ENCODE results near the gene PUM2.

The PUM2 gene

GRCh38 chr2:20205915-20206524 lies 144.6 kb downstream of the PUM2 start:
- in situ Hi-C loops (cut with MboI; ENCODE audit: low sequenced_read_pairs): no loop called here

- in situ Hi-C loops (cut with MboI; ENCODE audit: low sequenced_read_pairs): no loop called here
Measured at GRCh38 chr2:20205069-20205468, 145.6 kb downstream of the PUM2 start.

- in situ Hi-C loops (cut with MboI; ENCODE audit: low sequenced_read_pairs): no loop called here
Measured at GRCh38 chr2:20203521-20204225, 147.0 kb downstream of the PUM2 start.

- in situ Hi-C loops (cut with MboI; ENCODE audit: low sequenced_read_pairs): no loop called here
Measured at GRCh38 chr2:20203072-20203471, 147.6 kb downstream of the PUM2 start.

- in situ Hi-C loops (cut with MboI; ENCODE audit: low sequenced_read_pairs): no loop called here
Measured at GRCh38 chr2:20201671-20202070, 149.0 kb downstream of the PUM2 start.

- in situ Hi-C loops (cut with MboI; ENCODE audit: low sequenced_read_pairs): no loop called here
Measured at GRCh38 chr2:20200697-20201555, 149.7 kb downstream of the PUM2 start.

GRCh38 chr2:20199633-20200270 lies 150.9 kb downstream of the PUM2 start:
- in situ Hi-C loops (cut with MboI; ENCODE audit: low sequenced_read_pairs): no loop called here

GRCh38 chr2:20198796-20199632 lies 151.6 kb downstream of the PUM2 start:
- in situ Hi-C loops (cut with MboI; ENCODE audit: low sequenced_read_pairs): no loop called here

Measured in hTERT RPE-1 (cell line).